Stimulated activated CD8-positive, alpha-beta memory T cell treated with anti-CD3 and anti-CD28 coated beads, Interleukin-12 subunit alpha, Interleukin-12 subunit beta, amount 100 ng/mL, for 24 hours (primary cell): ENCODE results near the gene CHRM5.
"Not testable (repeated sequence)": the region's sequence is repeated elsewhere in the genome, so short reads cannot be mapped to it uniquely, and the experiment has no call there.

Experiments used
- DNase-seq: peaks from one replicate; pipeline ENCODE4 v3.0.0-alpha.2; 2020; ENCODE audit errors: extremely low read depth

The CHRM5 gene

DNA sequence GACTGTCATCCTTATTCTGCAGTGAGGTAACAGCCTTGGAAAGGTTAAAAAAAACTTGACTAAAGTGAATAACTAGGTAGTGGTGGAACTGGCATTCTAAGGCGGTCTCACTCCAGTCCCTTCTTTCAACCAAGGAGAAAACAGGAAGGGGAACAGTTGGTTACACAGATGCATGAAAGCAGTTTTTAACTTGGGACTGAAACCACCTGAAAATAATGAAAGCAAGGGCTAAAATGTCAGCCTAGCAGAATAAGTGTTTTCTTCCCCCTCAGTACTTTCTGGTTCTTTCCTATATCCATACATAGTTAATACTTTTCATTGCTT is 71.5 kb downstream of the CHRM5 start:
- DNase-seq: no peak

DNA sequence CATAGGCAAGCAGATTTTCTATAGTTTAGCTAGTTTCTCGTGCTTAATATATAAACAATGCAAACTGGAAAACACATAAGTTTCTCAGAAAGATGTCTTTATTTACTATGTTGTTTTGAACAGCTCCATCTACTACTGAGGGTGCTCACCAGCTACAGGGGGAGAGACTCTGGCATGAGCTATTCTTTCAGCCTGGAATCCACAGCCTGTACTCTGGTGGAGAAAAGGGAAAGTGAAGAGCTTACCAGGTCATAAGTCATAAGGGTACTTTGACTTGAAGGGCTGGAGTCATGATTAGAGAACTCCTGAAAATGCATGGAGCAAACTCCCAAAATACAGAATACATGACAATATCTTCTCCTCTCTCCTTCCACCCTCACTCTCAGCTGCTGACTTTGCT is 75.1 kb downstream of the CHRM5 start:
- DNase-seq: no peak

DNA sequence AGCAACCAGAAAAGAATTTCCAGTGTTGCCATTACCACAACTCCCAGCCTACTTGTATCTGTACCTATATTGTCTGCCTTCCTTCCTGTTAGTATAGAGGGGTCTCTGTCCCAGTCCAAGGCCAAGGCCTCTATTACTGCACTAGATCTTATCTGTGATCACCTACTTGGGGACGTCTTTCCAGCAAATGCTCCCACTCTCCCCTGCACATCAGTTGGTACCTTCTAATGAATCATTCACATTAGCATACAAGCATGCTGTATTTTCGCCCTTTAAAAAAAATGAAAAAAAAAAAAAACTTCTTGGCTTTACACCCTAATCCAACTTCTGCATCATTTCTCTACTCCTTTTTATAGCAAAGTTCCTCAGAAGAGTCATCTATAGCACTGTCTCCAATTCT is 75.5 kb downstream of the CHRM5 start:
- DNase-seq: no peak

DNA sequence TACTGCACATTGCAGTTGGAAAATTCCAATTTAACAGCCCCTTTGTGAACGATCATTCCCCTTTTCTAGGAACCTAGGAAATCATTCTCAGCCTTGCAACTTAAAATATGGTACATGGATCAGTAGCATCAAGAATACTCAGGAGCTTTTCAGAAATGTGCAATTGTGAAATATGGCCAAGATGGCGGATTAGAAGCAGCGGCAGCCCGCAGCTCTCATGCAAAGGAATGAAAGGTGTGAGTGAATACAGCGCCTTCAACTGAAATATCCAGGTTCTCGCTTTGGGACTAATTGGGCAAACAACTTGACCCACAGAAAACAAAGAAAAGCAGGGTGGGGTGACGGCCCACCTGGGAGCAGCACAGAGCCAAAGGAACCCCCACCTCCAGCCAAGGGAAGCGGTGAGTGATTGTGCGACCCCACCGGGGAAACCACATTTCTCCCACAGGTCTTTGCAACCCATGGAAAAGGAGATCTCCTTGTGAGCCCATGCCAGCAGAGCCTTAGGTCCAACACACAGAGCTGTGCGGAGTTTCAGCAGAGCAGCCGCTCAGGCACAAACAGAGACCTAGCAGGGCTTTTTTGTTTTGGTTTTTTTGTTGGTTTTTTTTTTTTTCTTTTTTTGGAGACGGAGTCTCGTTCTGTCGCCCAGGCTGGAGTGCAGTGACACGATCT is 78.3 kb downstream of the CHRM5 start:
- DNase-seq: no peak

DNA sequence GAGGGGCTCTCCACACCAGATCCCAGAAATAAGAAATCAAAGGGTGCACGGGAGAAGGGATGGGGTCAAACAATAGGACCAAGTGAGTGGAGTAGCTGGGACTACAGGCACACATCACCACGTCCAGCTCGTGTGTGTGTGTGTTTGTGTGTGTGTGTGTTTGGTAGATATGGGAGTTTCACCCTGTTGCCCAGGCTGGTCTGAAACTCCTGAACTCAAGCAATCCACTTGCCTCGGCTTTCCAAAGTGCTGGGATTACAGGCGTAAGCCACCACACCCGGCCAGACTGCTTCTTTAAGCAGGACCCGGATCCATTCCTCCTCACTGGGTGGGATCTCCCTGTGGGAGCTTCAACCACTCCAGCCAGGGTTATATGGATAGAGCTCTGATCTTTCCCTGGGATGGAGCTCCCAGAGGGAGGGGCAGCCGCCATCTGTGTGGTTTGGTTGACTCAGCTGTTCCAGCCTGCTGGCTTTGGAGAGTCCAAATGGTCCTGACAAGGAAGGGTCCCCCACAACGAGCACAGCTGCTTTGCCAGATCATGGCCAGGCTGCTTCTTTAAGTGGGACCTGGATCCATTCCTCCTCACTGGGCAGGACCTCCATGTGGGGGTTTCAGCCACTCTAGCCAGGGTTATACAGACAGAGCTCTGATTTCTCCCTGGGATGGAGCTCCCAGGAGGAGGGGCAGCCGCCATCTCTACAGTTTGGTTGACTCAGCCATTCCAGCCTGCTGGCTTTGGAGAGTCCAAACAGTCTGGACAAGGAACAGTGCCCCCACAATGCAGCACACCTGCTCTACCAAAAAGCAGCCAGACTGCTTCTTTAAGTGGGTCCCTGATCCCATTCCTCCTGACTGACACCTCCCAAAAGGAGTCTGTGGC is 79.8 kb downstream of the CHRM5 start:
- no peak for DNase-seq

DNA sequence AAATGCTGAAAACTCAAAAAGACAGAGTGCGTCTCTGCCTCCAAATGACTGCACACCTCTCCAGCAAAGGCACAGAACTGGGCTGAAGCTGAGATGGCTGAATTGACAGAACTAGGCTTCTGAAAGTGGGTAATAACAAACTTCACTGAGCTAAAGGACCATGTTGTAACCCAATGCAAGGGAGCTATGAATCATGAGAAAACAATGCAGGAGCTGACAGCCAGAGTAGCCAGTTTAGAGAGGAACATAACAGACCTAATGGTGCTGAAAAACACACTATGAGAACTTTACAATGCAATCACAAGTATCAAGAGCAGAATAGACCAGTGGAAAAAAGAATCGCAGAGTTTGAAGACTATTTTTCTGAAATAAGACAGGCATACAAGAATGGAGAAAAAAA is 80.8 kb downstream of the CHRM5 start:
- no peak for DNase-seq

DNA sequence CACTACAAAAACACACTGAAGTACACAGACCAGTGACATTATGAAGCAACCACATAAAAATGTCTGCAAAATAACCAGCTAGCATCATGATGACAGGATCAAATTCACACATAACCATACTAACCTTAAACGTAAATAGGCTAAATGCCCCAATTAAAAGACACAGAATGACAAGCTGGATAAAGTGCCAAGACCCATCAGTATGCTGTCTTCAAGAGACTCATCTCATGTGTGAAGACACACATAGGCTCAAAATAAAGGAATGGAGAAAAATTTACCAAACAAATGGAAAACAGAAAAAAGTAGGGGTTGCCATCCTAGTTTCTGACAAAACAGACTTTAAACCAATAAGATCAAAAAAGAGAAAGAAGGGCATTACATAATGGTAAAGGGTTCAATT is 82.1 kb downstream of the CHRM5 start:
- DNase-seq: not testable (repeated sequence)

DNA sequence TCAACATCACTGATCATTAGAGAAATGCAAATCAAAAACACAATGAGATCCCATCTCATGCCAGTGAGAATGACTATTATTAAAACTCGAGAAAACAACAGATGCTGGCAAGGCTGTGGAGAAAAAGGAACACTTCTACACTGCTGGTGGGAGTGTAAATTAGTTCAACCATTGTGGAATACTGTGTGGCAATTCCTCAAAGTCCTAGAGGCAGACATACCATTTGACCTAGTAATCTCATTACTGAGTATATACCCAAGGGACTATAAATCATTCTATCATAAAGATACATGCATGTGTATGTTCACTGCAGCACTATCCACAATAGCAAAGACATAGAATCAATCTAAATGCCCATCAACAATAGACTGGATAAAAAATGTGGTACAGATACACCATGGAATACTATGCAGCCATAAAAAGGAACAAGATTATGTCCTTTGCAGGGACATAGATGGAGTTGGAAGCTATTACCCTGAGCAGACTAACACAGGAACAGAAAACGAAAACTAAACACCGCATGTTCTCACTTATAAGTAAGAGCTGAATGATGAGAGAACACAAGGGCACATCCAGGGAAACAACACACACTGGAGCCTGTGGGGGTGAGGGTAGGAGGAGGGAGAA is 85.9 kb downstream of the CHRM5 start:
- no peak for DNase-seq

DNA sequence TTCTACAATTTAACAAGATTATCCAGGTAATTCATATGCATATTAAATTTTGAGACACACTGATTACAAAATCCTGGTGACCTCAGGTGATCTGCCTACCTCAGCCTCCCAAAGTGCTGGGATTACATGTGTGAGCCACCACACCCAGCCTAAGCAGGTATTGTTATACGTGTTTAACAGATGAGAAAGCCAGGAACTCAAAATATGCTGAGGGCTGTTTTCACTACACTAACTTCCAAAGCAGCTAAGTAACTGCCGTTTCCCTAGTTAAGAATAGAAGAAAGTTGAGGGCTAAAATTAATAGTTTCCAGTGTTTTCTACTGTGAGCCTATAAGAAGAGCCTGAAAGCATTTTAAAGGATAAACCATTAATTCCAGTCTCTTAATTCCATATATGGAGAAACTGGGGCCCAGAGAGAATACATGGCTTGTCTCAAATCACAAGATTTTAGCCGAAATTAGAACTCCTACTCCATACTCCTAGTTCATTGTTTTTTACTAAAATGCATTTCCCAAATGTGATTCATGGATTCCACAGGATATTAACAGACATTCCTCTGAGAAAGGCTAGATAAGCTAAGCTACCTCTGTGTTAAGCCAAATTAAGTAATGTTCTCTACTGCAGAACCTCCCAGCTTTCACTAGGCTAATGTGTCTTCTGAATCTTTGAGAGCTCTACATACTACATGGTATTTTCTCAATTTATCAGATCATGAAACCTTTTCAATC is 87.7 kb downstream of the CHRM5 start:
- no peak for DNase-seq

DNA sequence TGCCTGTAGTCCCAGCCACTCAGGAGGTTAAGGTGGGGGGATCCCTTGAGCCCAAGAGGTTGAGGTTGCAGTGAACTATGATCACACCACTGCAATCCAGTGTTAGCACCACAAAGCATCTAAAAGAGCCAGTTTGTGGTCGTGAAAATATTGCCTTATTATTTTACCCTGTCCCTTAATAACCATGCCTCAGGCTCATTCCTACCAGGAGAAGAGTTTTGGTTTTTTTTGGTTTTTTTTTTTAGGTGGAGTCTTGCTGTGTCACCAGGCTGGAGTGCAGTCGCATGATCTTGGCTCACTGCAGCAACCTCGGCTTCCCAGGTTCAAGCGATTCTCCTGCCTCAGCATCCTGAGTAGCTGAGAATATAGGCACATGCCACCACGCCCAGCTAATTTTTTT is 88.6 kb downstream of the CHRM5 start:
- DNase-seq: no peak

DNA sequence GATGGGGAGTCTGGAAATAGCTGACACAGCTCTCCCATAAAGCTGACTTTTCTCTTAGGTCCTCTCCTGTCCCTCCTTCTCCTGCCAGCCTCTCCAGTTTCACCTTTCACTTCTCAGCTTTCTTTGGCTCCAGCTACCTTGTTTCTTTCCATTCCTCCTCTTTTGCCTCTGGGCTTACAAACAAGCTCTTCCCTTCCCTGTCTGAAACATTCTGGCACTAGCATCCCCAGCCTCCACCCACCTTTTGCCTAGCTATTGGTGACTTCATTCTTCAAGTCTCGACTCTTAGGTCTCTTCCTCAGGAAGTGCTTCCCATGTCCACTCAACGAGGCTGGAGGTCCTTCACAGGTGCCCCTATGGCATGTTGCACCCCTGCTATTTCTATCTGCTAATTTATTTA is 91.2 kb downstream of the CHRM5 start:
- DNase-seq: no peak

DNA sequence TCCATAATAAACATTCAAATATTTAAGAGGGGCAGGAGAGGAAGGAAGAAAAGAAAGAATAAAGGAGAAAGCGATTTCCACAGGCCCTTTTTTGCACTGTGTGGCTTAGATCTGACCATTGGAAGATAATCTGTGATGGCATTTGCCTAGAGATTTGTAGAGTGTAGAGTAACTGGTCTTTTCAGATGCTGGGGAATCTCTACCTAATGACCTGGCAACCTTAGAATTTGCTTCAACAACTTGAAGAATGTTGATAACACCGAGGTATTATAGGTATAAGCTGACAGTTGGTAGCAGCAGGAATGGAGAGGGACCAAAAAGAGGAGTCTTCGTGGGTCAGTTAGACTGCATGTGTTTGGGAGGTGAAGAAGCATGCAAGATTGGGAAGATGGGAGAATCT is 91.6 kb downstream of the CHRM5 start:
- no peak for DNase-seq

DNA sequence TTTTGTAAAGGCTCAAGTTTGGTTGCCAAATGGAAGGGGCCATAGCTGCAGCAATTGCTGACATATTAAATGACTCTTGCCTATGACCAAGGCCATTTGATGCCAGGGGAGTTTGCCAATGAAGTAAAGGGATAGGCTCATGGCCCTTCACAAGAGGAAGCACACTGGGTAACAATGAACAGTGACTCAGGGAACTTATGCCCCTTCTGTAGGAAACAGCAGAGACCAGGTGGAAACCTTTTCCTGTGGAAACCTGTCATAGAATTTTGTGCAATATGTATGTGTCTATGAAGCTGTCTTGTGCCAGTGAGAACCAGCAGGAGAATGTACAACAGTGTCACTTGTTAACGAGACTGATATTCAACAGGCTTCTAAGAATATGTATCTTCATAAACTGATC is 96.1 kb downstream of the CHRM5 start:
- no peak for DNase-seq

DNA sequence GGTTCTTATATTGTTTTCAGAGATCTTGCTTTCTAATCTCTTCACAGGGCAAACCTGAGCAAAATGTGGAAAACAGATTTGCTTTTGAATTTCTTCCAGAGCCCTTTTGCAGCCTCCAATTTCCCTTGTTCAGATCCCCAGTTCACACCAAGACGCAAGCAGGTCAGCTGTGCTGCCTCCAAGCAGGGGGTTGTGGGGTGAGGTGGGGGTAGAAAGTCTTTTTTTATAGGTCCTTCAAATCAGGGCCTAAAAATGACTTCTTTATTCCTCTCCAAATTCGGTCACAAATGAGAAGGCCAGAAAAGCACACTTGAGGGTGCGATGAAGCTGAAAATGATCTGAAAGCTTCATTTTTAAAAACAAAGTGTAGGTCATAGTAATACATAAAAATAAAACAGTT is 97.0 kb downstream of the CHRM5 start:
- no peak for DNase-seq

DNA sequence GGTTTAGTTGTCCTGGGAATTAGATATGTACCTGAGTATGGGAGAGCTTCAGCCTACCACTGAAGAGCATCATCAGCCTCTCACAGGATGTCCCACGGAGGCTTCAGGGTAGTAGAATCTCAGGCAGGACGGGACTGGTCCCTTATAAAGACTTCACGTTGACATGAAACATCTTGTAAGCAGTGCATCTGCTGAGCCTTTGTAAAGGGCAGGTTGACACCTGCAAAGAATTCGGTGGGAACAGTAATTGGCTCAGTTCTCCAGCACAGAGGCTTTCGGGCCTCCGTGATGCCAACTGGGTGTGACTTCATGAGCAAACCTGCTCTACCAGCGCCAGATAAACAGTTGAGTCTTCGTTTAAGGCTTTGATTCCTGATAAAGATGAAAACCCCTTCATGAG is 97.6 kb downstream of the CHRM5 start:
- DNase-seq: no peak

DNA sequence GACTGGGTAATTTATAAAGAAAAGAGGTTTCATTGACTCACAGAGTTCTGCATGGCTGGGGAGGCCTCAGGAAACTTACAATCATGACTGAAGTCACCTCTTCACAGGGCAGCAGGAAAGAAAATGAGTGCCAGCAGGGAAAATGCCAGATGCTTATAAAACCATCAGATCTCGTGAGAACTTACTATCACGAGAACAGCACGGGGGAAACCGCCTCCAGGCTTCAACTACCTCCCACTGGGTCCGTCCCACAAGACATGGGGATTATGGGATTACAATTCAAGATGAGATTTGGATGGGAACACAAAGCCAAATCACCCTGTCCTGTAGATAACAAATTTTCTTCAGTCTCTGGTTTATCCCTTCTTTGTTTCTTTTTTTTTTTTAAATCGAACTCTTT is 101.7 kb downstream of the CHRM5 start:
- no peak for DNase-seq

DNA sequence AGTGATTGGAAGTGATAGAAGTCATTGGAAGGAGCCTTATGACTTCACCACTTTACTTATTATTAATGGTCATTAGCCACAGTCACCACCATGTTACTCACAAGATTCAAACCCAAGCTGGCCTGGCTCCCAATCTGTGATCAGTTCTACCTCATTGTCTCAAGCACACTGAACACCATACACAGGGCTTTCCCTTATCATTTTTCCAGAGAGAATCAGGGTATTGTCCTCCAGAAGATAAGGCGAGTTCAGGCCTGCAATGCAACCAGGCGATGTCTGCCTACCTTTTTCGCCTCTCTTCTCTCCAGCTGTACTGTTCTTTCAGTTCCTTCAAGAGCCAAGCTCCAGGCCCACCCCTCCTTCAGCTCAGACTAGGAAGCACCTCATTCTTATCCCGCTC is 108.5 kb downstream of the CHRM5 start:
- no peak for DNase-seq

DNA sequence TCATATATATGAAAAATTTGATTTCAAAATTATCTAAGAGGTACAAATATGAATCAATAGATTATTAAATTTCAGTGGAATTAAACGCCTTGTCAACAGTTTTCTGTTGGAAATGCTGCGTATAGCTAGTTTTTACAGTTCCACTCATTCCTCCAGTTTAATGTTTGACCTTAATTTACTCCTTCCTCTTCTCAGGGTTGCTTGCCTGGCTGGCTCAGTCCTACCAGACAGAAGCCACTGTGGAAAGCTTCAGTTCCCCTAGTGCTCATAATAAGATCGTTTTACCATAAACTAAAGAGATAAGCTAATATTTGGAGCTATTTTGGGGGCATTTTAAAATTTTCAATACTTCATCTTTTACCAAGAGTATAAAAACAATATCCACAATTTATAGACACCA is 110.6 kb downstream of the CHRM5 start:
- no peak for DNase-seq

DNA sequence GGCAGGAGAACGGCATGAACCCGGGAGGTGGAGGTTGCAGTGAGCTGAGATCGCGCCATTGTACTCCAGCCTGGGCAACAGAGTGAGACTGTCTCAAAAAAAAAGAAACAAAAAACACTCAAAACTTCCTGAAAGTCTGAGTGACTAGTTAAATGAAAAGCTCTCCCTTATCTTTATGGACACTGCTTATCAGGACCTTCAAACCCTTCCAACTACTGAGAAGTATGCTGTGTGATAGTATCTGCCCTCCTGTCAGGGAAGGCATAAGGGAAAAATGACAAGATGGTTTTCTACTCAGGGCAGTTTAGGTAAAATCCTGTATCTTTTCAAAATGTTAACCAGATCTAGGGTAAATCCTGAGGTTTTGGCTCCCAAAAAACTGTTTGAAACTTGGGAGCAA is 111.6 kb downstream of the CHRM5 start:
- DNase-seq: no peak

DNA sequence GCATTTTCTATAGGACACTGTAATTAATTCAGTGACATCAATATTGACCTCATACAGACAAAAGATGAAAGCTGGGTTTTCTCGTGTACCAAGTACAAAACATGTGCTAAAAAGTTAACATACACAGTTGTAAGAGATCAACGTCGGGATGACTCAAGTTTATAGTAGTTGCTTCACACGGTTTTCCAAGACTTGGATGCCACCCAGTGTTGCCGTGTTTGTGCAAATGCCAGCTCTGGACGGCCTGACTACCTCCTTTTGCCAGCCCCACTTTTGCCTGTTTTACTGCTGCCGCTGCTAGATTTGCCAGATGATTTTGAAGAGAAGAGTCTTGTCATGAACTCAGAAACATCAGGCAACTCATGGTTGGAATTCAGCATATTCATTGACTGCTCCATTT is 115.8 kb downstream of the CHRM5 start:
- no peak for DNase-seq

DNA sequence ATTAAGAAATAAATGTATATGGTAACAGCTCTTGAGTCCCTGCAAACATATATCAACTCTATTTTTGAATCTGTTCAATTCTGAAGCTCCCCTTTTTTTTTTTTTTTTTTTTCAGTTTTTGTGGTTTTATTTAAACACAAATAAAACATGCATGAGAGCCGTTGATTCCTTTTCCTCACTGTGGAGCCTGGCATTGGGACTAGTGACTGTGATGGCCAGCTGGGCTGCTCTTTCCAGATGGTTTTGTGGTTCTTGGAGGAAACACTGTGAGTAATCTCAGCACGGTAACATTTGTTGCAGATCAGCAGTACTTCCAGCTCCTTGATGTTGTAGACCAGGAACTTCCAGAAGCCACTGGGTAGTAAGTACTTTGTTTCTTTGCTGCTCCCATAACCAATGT is 117.4 kb downstream of the CHRM5 start:
- no peak for DNase-seq

DNA sequence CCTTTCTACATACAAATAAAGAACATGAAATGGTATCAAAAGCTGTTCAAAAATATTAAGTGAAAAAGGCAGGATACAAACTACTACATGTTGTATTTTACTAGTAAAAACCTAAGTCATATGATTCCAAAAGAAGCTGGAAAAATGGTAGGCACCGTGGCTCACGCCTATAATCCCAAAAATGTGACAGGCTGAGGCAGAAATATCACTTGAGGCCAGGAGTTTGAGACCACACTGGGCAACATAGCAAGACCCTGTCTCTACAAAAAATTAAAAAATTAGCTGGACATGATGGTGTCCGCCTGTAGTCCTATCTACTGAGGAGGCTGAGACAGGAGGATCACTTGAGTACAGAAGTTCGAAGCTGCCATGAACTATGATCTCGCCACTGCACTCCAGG is 131.6 kb downstream of the CHRM5 start:
- no peak for DNase-seq
